ENCODE data around the gene EPS15.
A peak's percentile ranks its signal among the peaks of the same experiment; 100 is the strongest.

Gene EPS15

DNA sequence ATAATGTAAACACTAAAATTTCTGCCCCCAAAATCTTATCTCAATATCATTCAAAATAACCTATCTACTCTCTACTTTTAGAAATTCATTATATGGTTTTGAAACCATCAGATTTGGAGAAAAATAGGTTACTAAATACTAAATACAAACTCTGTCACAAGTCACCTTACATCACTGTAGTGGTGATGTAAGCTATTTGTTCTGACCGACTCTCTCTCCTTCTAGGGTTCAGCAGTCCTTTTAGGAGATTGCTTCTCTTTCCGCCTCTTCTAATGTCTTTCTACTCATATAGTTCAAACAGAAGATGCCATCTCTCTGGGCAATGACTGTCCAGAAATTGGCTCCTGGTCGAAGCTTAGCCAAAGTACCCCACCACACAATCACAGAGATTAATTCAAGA, 93.1 kb downstream of the EPS15 start:
- DNase-seq (ENCODE audit: low spot score): no peak
- H3K27ac ChIP-seq: no peak overlapping the region
- TF ChIP-seq, protein P1, sequence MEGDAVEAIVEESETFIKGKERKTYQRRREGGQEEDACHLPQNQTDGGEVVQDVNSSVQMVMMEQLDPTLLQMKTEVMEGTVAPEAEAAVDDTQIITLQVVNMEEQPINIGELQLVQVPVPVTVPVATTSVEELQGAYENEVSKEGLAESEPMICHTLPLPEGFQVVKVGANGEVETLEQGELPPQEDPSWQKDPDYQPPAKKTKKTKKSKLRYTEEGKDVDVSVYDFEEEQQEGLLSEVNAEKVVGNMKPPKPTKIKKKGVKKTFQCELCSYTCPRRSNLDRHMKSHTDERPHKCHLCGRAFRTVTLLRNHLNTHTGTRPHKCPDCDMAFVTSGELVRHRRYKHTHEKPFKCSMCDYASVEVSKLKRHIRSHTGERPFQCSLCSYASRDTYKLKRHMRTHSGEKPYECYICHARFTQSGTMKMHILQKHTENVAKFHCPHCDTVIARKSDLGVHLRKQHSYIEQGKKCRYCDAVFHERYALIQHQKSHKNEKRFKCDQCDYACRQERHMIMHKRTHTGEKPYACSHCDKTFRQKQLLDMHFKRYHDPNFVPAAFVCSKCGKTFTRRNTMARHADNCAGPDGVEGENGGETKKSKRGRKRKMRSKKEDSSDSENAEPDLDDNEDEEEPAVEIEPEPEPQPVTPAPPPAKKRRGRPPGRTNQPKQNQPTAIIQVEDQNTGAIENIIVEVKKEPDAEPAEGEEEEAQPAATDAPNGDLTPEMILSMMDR (IDR thresholded peaks at IDR 0.05): no peak
- H3K4me3 ChIP-seq: no peak overlapping the region

DNA sequence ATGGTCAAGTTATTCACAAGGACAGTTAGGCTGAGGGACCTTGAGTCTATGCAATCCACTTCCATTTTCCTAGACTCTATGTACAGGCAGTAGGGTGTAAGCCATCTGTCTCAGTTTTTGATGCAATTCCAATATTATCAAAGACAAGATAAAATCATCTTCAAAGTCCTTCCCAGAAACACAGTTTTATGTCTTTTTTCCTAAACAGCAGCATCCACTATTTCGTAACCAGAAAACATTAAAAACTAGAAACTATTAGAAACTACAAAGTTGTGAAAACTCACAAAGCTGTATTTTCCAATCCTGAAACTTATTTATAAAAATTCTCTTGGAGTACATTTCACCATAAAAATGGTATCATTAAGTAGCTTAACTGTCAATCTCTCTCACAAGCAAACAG, 93.8 kb downstream of the EPS15 start:
- no peak for DNase-seq (ENCODE audit: low spot score)
- Histone ChIP-seq H3K4me3 (no peak overlapping the region), H3K27ac (no peak overlapping the region)
- TF ChIP-seq, protein P1 (IDR thresholded peaks at IDR 0.05): no peak

DNA sequence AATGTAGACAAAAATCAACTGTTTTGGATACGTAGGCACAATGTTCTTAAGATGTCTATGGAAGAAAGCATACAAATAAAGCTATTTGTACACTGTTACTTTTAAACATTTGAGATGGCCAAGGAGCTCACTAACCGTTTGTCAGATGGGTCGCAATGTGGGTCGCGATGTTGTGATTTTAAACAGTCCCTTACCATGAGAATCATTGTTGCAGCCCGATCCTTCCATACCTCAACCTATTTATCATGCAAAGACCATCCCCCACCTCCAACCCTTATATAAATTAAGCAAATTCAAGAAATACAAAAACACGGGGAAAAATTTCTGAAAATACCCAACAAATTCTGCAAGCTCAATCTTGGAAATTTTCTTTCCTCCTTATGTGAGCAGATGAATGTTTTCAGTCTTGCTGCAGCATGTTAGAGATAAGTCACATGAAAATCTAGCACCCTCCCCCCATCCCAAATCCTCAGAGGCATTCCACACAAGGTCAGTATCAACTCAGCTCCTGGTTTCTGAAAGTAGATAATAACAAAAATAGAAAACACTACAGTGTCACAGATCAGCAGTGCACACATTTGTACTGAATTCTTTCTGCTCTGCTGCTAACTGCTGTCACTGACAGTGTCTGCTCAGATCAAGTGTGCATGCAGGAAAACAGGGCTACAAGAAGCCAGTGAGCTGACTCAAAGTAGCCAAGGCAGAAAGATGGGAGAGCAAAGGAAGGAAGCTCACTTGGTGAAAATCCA, 95.8 kb downstream of the EPS15 start:
- peak overlapping the region in 1 of 2 donors; percentile 35 for H3K27ac ChIP-seq
- DNase-seq (ENCODE audit: low spot score): no peak
- TF ChIP-seq, protein P1 (IDR thresholded peaks at IDR 0.05): no peak
- H3K4me3 ChIP-seq: peak overlapping the region; percentile 27

DNA sequence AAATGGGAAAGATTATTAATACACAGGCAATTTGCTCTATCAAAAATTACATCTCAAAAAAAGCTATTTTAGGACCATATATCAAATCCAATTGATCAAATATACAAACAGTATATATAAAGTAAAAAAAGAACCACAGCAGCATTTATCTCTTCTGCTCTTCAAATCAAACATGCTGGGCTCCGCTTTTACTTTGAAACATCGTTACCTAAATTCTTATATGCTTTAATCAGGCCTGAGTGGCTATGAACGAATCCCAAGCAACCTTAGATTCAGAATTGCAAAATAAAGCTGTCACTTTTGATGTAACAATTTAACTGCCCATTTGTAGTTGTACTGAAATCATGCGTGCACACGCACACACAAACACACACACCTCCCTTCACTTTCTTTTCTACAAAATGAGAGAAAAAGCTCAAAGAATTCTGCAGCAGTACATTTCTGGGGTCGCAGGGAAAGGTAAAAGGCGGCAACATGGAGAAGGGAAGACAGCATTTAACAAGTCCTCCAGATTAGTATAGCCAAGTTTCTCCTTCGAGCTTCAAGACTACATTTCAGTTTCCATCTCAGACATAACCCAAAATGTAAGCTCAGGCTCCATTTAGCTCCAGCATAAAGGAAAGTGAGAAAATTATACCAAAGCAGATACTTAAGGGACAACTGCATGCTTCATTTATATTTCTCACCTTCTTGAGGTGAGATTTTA, 96.5 kb downstream of the EPS15 start:
- no peak for DNase-seq (ENCODE audit: low spot score)
- Histone ChIP-seq H3K4me3 (peak overlapping the region; percentile 27), H3K27ac (peak overlapping the region in 1 of 2 donors; percentile 35)
- TF ChIP-seq, protein P1 (IDR thresholded peaks at IDR 0.05): no peak

DNA sequence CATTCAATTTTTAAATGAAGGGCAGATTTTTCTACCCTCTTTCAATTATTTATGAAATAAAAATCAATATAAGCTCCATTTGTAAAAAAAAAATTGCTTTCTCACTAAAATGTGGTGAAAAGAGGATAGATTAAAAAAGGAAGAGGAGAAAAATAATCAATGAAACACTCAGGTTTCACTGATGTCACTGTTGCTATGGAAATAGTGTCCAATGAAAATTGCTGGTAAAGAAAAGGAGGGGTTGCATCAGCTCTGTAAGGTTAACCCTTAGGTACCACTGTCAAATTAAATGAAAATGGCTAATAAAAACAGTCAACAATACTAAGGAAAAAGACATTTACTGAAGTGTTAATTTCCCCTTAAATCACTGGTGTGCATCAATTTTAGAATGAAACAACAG, 97.1 kb downstream of the EPS15 start:
- TF ChIP-seq, protein P1 (IDR thresholded peaks at IDR 0.05): no peak
- no peak overlapping the region for H3K27ac ChIP-seq
- H3K4me3 ChIP-seq: peak overlapping the region; percentile 19
- no peak for DNase-seq (ENCODE audit: low spot score)

DNA sequence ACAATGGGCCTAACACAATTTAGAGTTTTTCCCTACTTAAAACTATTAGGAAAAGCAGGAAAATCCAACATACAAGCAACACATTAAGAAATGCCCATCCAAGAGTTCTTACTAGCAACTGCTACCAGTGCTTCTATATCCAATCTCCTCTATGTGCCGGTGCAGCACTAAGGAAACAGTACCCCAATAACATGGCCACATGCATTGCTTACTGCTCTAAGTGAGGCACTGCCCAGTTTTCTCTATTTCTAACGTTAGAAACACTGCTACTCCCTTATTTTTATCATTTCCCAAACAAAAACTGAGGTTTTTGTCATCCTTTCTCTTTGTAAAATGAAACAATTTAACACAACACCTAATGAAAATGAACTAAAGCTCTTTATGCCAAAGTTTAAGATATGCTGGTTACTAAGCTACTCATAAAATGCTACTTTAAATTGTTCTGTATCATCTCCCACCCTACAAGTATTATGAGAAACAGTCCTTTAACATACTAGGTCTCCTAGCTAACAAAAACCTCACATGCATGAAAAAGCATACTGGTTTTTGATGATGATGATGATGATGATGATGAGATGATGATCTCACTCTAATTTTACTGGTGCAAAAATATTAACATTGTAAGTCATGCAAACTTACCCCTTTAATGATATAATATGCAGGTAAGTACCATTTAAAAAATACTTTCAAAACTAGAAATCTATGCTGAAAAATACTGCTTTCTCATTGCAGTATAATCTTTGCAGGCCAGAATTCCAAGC, 98.0 kb downstream of the EPS15 start:
- Histone ChIP-seq H3K27ac (no peak overlapping the region), H3K4me3 (peak overlapping the region; percentile 19)
- no peak for DNase-seq (ENCODE audit: low spot score)
- TF ChIP-seq, protein P1 (IDR thresholded peaks at IDR 0.05): no peak

Measured in coronary artery (tissue), 2 donors.